Thyroid gland (tissue), 4 donors: Measurements from ENCODE around the gene ELMO3. TPM values are rescaled to one million over a fixed set of nuclear protein-coding genes. Genes with fewer than 3 reads are reported as not detected.

Experiments
- DNase-seq, 2 donors: peaks; one replicate each; pipeline ENCODE4 v3.0.0-alpha.2; 2019
- H3K27ac ChIP-seq, 3 donors: fragments of 200-600 bp; sonication (generic); 1 replicate in 2 of 3; 2 replicates in 1 of 3; pipeline ENCODE4 v1.5.1; 2016 to 2019; ENCODE audit warnings: mild to moderate bottlenecking in 1 of 3, moderate library complexity in 1 of 3
- H3K27me3 ChIP-seq: fragments of 200-600 bp; sonication (generic); one replicate; pipeline ENCODE4 v1.5.1; 2019
- H3K36me3 ChIP-seq, 2 donors: fragments of 200-600 bp; sonication (generic); one replicate each; pipeline ENCODE4 v1.5.1; 2016 to 2019
- H3K4me1 ChIP-seq, 2 donors: fragments of 200-600 bp; sonication (generic); one replicate each; pipeline ENCODE4 v1.5.1; 2017 to 2019
- H3K4me3 ChIP-seq, 3 donors: fragments of 200-600 bp; sonication (generic); replicated peaks in 1 of 3; 1 replicate in 2 of 3; 2 replicates in 1 of 3; pipeline ENCODE4 v1.5.1; 2016; ENCODE audit warnings: mild to moderate bottlenecking in 1 of 3
- H3K9me3 ChIP-seq: fragments of 200-600 bp; sonication (generic); one replicate; pipeline ENCODE4 v1.5.1; 2017
- POLR2A ChIP-seq, 2 donors: fragments of 450-650 bp; IDR thresholded peaks; one replicate each; pipeline ENCODE4 v1.6.1; 2017; ENCODE audit warnings: antibody characterized with exemption in 2 of 2, mild to moderate bottlenecking in 2 of 2, moderate library complexity in 1 of 2
- WGBS, 2 donors: methylation state at CpG; one replicate each; pipeline ENCODE4 v1.1.5; 2017; 5-methylcytosine and 5-hydroxymethylcytosine counted together
- intact Hi-C: fragments of 100-400 bp; cut with DNase I; formaldehyde crosslinking; loops from one replicate; pipeline ENCODE4 v1.15.1; 2023
- total RNA-seq, 4 donors: library from RNA; depleted of rRNA; stranded (reverse); fragments of >200 nt; gene quantifications; one replicate each; pipeline ENCODE4 v1.2.3, GENCODE V29; 2016
- TF ChIP-seq, protein P1 (sequence below), 6 experiments: fragments of 200-600 bp in 3 of 6; fragments of 450-650 bp in 3 of 6; sonication (generic) in 3 of 6; IDR thresholded peaks; one replicate each; pipeline ENCODE4 v1.5.1; 2016 to 2019; ENCODE audit warnings: antibody characterized with exemption in 6 of 6, mild to moderate bottlenecking in 2 of 6, inconsistent platforms in 1 of 6, moderate library complexity in 1 of 6

ELMO3 gene, protein sequence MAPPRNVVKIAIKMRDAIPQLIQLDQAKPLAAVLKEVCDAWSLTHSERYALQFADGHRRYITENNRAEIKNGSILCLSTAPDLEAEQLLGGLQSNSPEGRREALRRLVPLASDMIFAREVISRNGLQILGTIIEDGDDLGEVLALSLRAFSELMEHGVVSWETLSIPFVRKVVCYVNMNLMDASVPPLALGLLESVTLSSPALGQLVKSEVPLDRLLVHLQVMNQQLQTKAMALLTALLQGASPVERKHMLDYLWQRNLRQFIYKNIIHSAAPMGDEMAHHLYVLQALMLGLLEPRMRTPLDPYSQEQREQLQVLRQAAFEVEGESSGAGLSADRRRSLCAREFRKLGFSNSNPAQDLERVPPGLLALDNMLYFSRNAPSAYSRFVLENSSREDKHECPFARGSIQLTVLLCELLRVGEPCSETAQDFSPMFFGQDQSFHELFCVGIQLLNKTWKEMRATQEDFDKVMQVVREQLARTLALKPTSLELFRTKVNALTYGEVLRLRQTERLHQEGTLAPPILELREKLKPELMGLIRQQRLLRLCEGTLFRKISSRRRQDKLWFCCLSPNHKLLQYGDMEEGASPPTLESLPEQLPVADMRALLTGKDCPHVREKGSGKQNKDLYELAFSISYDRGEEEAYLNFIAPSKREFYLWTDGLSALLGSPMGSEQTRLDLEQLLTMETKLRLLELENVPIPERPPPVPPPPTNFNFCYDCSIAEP
- 10 to 100 TPM; 26.0 to 37.8 (median 30.0) TPM for total RNA-seq

GRCh38 chr16:67199011-67199807 is at the start of gene ELMO3:
Gene ELMO3 (plus strand): TSS chr16:67199131. CDS start chr16:67199327, 196 bp downstream.
- H3K27ac ChIP-seq = peak within 1 kb of the TSS; percentile 34 to 54 (median 51)
- WGBS, 2 donors = 19 to 37% methylated on average over 19 to 31 of the region's 61 CpGs
- peak; percentile 79 to 80 for DNase-seq
- intact Hi-C loops = no loop called here
- H3K9me3 ChIP-seq = no peaks in the 10 kb centered on the region
- peaks cover 8 to 18% of the 10 kb centered on the region in 2 donors for H3K4me1 ChIP-seq
- H3K36me3 ChIP-seq = peaks cover 53 to 55% of the 10 kb centered on the region in 2 donors
- peak within 1 kb of the TSS in 1 of 3 donors; percentile 41 for H3K4me3 ChIP-seq
- TF ChIP-seq POLR2A (IDR thresholded peaks at IDR 0.05) = peak in 1 of 2 donors; percentile 60
- TF ChIP-seq, protein P1, sequence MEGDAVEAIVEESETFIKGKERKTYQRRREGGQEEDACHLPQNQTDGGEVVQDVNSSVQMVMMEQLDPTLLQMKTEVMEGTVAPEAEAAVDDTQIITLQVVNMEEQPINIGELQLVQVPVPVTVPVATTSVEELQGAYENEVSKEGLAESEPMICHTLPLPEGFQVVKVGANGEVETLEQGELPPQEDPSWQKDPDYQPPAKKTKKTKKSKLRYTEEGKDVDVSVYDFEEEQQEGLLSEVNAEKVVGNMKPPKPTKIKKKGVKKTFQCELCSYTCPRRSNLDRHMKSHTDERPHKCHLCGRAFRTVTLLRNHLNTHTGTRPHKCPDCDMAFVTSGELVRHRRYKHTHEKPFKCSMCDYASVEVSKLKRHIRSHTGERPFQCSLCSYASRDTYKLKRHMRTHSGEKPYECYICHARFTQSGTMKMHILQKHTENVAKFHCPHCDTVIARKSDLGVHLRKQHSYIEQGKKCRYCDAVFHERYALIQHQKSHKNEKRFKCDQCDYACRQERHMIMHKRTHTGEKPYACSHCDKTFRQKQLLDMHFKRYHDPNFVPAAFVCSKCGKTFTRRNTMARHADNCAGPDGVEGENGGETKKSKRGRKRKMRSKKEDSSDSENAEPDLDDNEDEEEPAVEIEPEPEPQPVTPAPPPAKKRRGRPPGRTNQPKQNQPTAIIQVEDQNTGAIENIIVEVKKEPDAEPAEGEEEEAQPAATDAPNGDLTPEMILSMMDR (IDR thresholded peaks at IDR 0.05) = peak in 3 of 6 experiments; percentile 32 to 45 (median 41)
- H3K27me3 ChIP-seq = no peaks in the 10 kb centered on the region

GRCh38 chr16:67149276-67150046 is 49.5 kb upstream of the ELMO3 start:
- intact Hi-C loops = loop anchor here (5.0 to 10.0 kb wide), 2 partner anchors 45 to 122 kb away; partner anchors contain the start of genes CBFB and PHAF1
- Histone ChIP-seq H3K27ac (no peak overlapping the region), H3K4me1 (peaks cover 7 to 31% of the 10 kb centered on the region in 2 donors), H3K27me3 (no peaks in the 10 kb centered on the region), H3K9me3 (no peaks in the 10 kb centered on the region), H3K4me3 (peak overlapping the region in 1 of 3 donors; percentile 67), H3K36me3 (peaks cover 13 to 14% of the 10 kb centered on the region in 2 donors)
- no peak for DNase-seq
- WGBS, 2 donors = 76 to 81% methylated on average over 66 to 76 of the region's 77 CpGs
- TF ChIP-seq, protein P1 (IDR thresholded peaks at IDR 0.05) = no peak
- no peak for TF ChIP-seq POLR2A (IDR thresholded peaks at IDR 0.05)

- Histone ChIP-seq H3K4me1 (peaks cover 14 to 37% of the 10 kb centered on the region in 2 donors), H3K27ac (peak overlapping the region; percentile 73 to 85 (median 83)), H3K27me3 (no peaks in the 10 kb centered on the region), H3K36me3 (peaks cover 6 to 9% of the 10 kb centered on the region in 2 donors), H3K4me3 (peak overlapping the region; percentile 60 to 67 (median 61)), H3K9me3 (no peaks in the 10 kb centered on the region)
- WGBS, 2 donors = 3 to 37% methylated on average over 7 to 13 of the region's 94 CpGs
- TF ChIP-seq, protein P1 (IDR thresholded peaks at IDR 0.05) = no peak
- no peak for TF ChIP-seq POLR2A (IDR thresholded peaks at IDR 0.05)
- peak; percentile 52 to 65 for DNase-seq
- intact Hi-C loops = loop anchor here (5.0 to 10.0 kb wide), 2 partner anchors 45 to 123 kb away; partner anchors contain the start of genes CBFB and PHAF1
Measured at GRCh38 chr16:67150047-67150832, 48.7 kb upstream of the ELMO3 start.
